ENCODE measurements around the gene GAS6. TPM values are rescaled to one million over a fixed set of nuclear protein-coding genes. Genes with fewer than 3 reads are reported as not detected.

Gene GAS6
- polyA plus RNA-seq, 1 experiment, result 374 TPM

DNA sequence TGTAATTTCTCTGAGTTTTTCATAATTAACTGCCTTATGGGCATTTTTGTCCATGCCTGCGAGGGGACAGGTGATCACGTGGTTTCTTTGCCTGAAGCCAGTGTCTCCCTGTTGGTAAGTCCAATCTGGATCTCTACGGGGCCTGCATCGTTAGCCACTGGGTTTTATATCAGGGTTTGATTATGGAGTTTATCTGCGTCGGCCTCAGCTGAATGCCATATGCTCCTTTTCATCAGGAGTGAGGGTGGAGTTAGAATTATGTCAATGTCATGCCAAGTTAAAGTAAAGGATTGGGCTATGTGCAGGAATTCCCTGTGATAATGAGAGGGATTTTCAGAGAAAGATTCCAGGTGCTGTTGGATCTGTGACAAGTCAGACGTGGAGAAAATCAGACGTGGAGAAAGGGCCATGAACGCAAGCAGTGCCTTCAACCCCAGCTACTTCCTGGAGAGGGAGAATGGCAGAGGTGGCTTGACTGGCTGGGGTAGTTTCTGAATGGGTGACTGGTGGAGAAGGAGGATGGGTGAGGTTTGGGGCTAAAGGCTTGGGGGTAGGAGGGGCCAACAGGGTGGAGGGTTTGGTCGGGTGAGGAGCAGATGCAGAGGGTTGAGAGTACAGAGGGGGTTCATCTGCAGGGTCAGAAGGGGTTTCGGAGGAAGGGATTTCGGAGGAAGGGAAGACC is 80.5 kb downstream of the GAS6 start:
- ChIA-PET POLR2A (no interaction called here), CTCF (no interaction called here)
- TF ChIP-seq, protein P1, sequence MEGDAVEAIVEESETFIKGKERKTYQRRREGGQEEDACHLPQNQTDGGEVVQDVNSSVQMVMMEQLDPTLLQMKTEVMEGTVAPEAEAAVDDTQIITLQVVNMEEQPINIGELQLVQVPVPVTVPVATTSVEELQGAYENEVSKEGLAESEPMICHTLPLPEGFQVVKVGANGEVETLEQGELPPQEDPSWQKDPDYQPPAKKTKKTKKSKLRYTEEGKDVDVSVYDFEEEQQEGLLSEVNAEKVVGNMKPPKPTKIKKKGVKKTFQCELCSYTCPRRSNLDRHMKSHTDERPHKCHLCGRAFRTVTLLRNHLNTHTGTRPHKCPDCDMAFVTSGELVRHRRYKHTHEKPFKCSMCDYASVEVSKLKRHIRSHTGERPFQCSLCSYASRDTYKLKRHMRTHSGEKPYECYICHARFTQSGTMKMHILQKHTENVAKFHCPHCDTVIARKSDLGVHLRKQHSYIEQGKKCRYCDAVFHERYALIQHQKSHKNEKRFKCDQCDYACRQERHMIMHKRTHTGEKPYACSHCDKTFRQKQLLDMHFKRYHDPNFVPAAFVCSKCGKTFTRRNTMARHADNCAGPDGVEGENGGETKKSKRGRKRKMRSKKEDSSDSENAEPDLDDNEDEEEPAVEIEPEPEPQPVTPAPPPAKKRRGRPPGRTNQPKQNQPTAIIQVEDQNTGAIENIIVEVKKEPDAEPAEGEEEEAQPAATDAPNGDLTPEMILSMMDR (IDR thresholded peaks at IDR 0.05; ENCODE audit: insufficient read depth, low read depth, low read length), result no peak
- DNase-seq (ENCODE audit: low read depth), result no peak
- Histone ChIP-seq H3K36me3 (ENCODE audit: control insufficient read depth, insufficient read depth, low read length) (no peaks in the 10 kb centered on the region), H3K4me3 (ENCODE audit: low read depth, low read length) (no peak overlapping the region), H3K27me3 (ENCODE audit: control insufficient read depth, insufficient read depth, low read length) (peaks cover 5% of the 10 kb centered on the region)

DNA sequence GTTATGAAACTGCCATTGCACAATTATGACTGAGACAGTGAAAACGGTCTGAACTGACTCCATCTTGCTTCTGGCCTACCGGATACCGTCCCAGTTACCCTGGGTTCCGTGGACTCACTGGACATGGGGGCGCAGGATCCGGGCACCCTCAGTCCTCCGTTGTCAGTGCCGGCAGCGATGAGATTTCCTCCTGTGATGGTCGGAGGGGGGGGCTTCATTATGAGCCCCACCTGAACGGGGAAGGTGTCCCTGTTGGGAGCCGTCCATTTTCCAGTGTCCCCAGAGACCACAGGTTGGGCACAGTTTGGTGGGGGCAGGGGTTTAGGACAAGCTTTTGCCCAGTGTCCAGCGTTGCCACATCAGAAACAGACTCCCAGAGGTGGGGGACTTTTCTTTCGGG is 81.4 kb downstream of the GAS6 start:
- POLR2A ChIA-PET, result no interaction called here
- H3K36me3 ChIP-seq (ENCODE audit: control insufficient read depth, insufficient read depth, low read length), result no peaks in the 10 kb centered on the region
- DNase-seq (ENCODE audit: low read depth), result no peak
- peaks cover 5% of the 10 kb centered on the region for H3K27me3 ChIP-seq (ENCODE audit: control insufficient read depth, insufficient read depth, low read length)
- H3K4me3 ChIP-seq (ENCODE audit: low read depth, low read length), result no peak overlapping the region
- TF ChIP-seq, protein P1 (IDR thresholded peaks at IDR 0.05; ENCODE audit: insufficient read depth, low read depth, low read length), result no peak
- CTCF ChIA-PET, result interaction anchor here (0.8 kb wide), 1 partner anchor 32 kb away, joined by 4 read pairs; no protein-coding TSS in a partner anchor

DNA sequence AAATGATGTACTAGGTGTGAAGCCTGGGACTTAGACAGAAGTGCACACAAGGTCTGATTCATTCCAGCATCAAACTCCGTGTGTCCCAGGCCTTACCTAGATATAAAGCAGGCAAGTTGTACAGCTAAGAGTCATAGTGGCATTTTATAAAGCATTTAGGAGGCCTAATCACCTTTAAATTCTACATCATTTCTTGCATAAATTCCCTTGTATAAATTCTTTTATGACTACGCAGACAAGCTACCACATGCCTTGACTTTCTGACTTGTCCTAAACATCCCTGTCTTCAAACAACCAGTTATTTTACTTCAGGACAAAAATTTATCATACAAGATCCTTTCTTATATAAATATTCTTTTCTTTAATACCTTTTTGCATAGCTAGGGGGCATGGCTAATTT is 82.3 kb downstream of the GAS6 start:
- Histone ChIP-seq H3K27me3 (ENCODE audit: control insufficient read depth, insufficient read depth, low read length) (peaks cover 5% of the 10 kb centered on the region), H3K4me3 (ENCODE audit: low read depth, low read length) (no peak overlapping the region), H3K36me3 (ENCODE audit: control insufficient read depth, insufficient read depth, low read length) (no peaks in the 10 kb centered on the region)
- TF ChIP-seq, protein P1 (IDR thresholded peaks at IDR 0.05; ENCODE audit: insufficient read depth, low read depth, low read length), result 0 out of 2 replicates have a peak, but pooled peaks have one; percentile 4
- no peak for DNase-seq (ENCODE audit: low read depth)
- POLR2A ChIA-PET, result no interaction called here
- CTCF ChIA-PET, result interaction anchor here (0.8 kb wide), 1 partner anchor 33 kb away, joined by 4 read pairs; no protein-coding TSS in a partner anchor

DNA sequence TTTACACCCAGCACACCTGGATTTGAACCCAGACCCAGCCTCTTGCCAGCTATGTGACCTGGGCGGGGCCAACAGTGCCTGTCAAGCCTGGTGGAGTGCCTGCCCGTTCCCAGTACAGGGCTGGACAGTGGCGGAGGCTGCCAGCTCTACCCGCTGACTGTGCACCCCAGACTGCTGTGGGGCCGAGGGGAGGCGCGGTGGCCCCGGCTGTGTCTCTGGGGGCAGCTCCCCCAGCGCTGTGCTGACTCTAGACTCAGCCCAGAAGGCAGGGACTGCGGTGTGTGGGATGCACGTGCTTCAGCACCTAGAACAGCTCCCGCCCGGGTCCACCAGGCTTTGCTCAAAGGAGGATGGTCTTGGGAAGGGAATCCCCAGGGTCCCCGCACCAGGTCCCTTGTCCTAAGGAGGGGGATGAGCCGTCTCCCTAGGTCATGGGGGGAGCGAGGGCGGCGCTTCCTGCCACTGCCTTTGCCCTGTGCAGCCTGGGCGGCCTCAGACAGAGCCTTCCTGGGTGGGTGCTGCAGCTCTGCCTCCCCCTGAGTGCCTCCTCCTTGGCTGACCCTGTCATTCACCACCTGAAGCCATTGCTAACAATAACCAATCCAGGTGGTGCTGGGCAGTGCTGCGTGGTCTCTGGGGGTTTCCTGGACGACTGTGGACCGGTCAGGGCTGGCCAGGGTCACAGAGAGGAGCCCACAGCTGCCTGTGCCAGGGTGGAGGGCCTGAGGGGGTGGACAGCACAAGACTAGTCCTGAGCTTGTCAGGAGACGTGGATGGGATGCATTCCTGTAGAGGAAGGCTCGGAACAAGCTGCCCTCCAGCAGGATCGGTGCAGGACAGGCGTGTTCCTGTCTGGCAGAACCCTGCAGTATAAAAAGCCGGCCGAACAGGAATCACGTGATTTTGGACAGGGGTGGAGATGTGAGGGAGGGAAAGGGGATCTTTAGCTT is 86.3 kb downstream of the GAS6 start:
- DNase-seq (ENCODE audit: low read depth), result no peak
- no peak overlapping the region for H3K4me3 ChIP-seq (ENCODE audit: low read depth, low read length)
- H3K36me3 ChIP-seq (ENCODE audit: control insufficient read depth, insufficient read depth, low read length), result no peaks in the 10 kb centered on the region
- TF ChIP-seq, protein P1 (IDR thresholded peaks at IDR 0.05; ENCODE audit: insufficient read depth, low read depth, low read length), result no peak
- H3K27me3 ChIP-seq (ENCODE audit: control insufficient read depth, insufficient read depth, low read length), result peaks cover 5% of the 10 kb centered on the region
- ChIA-PET CTCF (interaction anchor here (0.8 to 1.3 kb wide), 3 partner anchors 36 to 169 kb away, joined by 3 read pairs; no protein-coding TSS in a partner anchor), POLR2A (no interaction called here)

Measured in BJ (cell line).